NB4 (cell line): ENCODE data around the gene ANKH.

Experiments
- CTCF ChIP-seq: IDR thresholded peaks from one replicate; pipeline ENCODE4 v1.5.1; 2012; ENCODE audit warnings: low read depth, low read length
- MAX ChIP-seq: IDR thresholded peaks from 2 replicates; pipeline ENCODE4 v1.6.1; 2011; ENCODE audit warnings: low read depth, low read length
- POLR2A ChIP-seq: IDR thresholded peaks from 2 replicates; pipeline ENCODE4 v1.6.1; 2011; ENCODE audit warnings: mild to moderate bottlenecking; ENCODE audit not compliant: insufficient read length; ENCODE audit errors: extremely low read depth

GRCh38 chr5:14659821-14660607, 211.6 kb downstream of the ANKH start:
- TF ChIP-seq CTCF (no peak), MAX (no peak), POLR2A (no peak)
